H9 (cell line): ENCODE data around the gene ZNF831. TPM values are rescaled to one million over a fixed set of nuclear protein-coding genes. Genes with fewer than 3 reads are reported as not detected.

Source experiments
- DNase-seq: peaks from one replicate; pipeline ENCODE4 v3.0.0-alpha.2; 2017
- H2AFZ ChIP-seq: one replicate; pipeline ENCODE4 v1.6.1; 2013; ENCODE audit warnings: mild to moderate bottlenecking, low read length, control low read depth, moderate library complexity
- H2AK5ac ChIP-seq: 2 replicates; pipeline ENCODE4 v1.6.1; 2013; ENCODE audit warnings: low read length, control low read depth, mixed read lengths; ENCODE audit not compliant: insufficient read length
- H2BK120ac ChIP-seq: one replicate; pipeline ENCODE4 v1.6.1; 2013; ENCODE audit warnings: low read depth, mild to moderate bottlenecking, low read length, control low read depth, inconsistent platforms; ENCODE audit not compliant: poor library complexity, severe bottlenecking
- H2BK12ac ChIP-seq: 2 replicates; pipeline ENCODE4 v1.6.1; 2013; ENCODE audit warnings: low read length, control low read depth, mixed read lengths, low read depth; ENCODE audit not compliant: insufficient read length
- H2BK15ac ChIP-seq: 2 replicates; pipeline ENCODE4 v1.6.1; 2013; ENCODE audit warnings: low read depth, low read length, control low read depth
- H2BK20ac ChIP-seq: one replicate; pipeline ENCODE4 v1.6.1; 2013; ENCODE audit warnings: low read depth, mild to moderate bottlenecking, low read length, control low read depth, inconsistent platforms; ENCODE audit not compliant: poor library complexity, severe bottlenecking
- H2BK5ac ChIP-seq: 2 replicates; pipeline ENCODE4 v1.6.1; 2013; ENCODE audit warnings: low read length, control low read depth, mixed read lengths; ENCODE audit not compliant: insufficient read length
- H3K14ac ChIP-seq: 2 replicates; pipeline ENCODE4 v1.6.1; 2013; ENCODE audit warnings: low read length, control low read depth; ENCODE audit not compliant: insufficient read depth
- H3K18ac ChIP-seq: 2 replicates; pipeline ENCODE4 v1.6.1; 2013; ENCODE audit warnings: low read depth, mild to moderate bottlenecking, mixed read lengths, low read length, control low read depth; ENCODE audit not compliant: insufficient read length
- H3K23ac ChIP-seq: 2 replicates; pipeline ENCODE4 v1.6.1; 2013; ENCODE audit warnings: low read length, control low read depth, mixed read lengths, low read depth; ENCODE audit not compliant: insufficient read length
- H3K23me2 ChIP-seq: 2 replicates; pipeline ENCODE4 v1.6.1; 2013; ENCODE audit warnings: low read depth, mild to moderate bottlenecking, mixed read lengths, low read length, control low read depth; ENCODE audit not compliant: insufficient read length, poor library complexity, severe bottlenecking
- H3K27ac ChIP-seq: 2 replicates; pipeline ENCODE4 v1.5.1; 2013; ENCODE audit warnings: low read length, control low read depth, mixed read lengths, low read depth; ENCODE audit not compliant: insufficient read length
- H3K27me3 ChIP-seq: 2 replicates; pipeline ENCODE4 v1.6.1; 2013; ENCODE audit warnings: low read length, control low read depth, inconsistent platforms; ENCODE audit not compliant: insufficient read depth
- H3K4ac ChIP-seq: 2 replicates; pipeline ENCODE4 v1.6.1; 2013; ENCODE audit warnings: low read depth, mild to moderate bottlenecking, control low read depth, inconsistent platforms, low read length, moderate library complexity
- H3K4me1 ChIP-seq: 2 replicates; pipeline ENCODE4 v1.6.1; 2013; ENCODE audit warnings: low read length, control low read depth, inconsistent platforms; ENCODE audit not compliant: insufficient read depth
- H3K4me2 ChIP-seq: 2 replicates; pipeline ENCODE4 v1.6.1; 2013; ENCODE audit warnings: low read length, control low read depth, mixed read lengths; ENCODE audit not compliant: insufficient read length, insufficient read depth
- H3K56ac ChIP-seq: 2 replicates; pipeline ENCODE4 v1.6.1; 2013; ENCODE audit warnings: low read depth, mild to moderate bottlenecking, mixed read lengths, low read length, control low read depth; ENCODE audit not compliant: insufficient read length
- H3K79me1 ChIP-seq: 2 replicates; pipeline ENCODE4 v1.6.1; 2013; ENCODE audit warnings: low read depth, mild to moderate bottlenecking, moderate library complexity, low read length, control low read depth, inconsistent platforms; ENCODE audit not compliant: insufficient read depth, poor library complexity, severe bottlenecking
- H3K79me2 ChIP-seq: 2 replicates; pipeline ENCODE4 v1.6.1; 2013; ENCODE audit warnings: low read length, control low read depth, inconsistent platforms; ENCODE audit not compliant: insufficient read depth
- H3K9ac ChIP-seq: 2 replicates; pipeline ENCODE4 v1.6.1; 2013; ENCODE audit warnings: low read length, control low read depth, mixed read lengths; ENCODE audit not compliant: insufficient read length; ENCODE audit errors: extremely low read depth
- H3K9me3 ChIP-seq: one replicate; pipeline ENCODE4 v1.6.1; 2013; ENCODE audit warnings: low read depth, low read length, inconsistent platforms; ENCODE audit not compliant: control insufficient read depth
- H3T11ph ChIP-seq: one replicate; pipeline ENCODE4 v1.6.1; 2013; ENCODE audit warnings: mild to moderate bottlenecking, low read length, control low read depth, inconsistent platforms
- H4K20me1 ChIP-seq: one replicate; pipeline ENCODE4 v1.6.1; 2013; ENCODE audit not compliant: control insufficient read depth, insufficient read length, insufficient read depth
- H4K5ac ChIP-seq: 2 replicates; pipeline ENCODE4 v1.6.1; 2013; ENCODE audit warnings: low read depth, mild to moderate bottlenecking, mixed read lengths, low read length, control low read depth; ENCODE audit not compliant: insufficient read length
- H4K8ac ChIP-seq: replicated peaks from 2 replicates; pipeline ENCODE4 v1.6.1; 2013; ENCODE audit warnings: low read length, control low read depth, mixed read lengths, low read depth; ENCODE audit not compliant: insufficient read length
- H4K91ac ChIP-seq: 2 replicates; pipeline ENCODE4 v1.6.1; 2013; ENCODE audit warnings: low read depth, mild to moderate bottlenecking, moderate library complexity, mixed read lengths, low read length, control low read depth; ENCODE audit not compliant: insufficient read length
- H3K27ac Mint-ChIP-seq, 3 experiments: 2 replicates in 2 of 3; 3 replicates in 1 of 3; pipeline ENCODE4 v1.8.0; 2020 to 2021; ENCODE audit warnings: mixed read lengths in 3 of 3, mild to moderate bottlenecking in 1 of 3, moderate library complexity in 1 of 3
- H3K27me3 Mint-ChIP-seq: 2 replicates; pipeline ENCODE4 v1.8.0; 2021; ENCODE audit warnings: low read depth, mild to moderate bottlenecking, moderate library complexity, mixed read lengths
- H3K36me3 Mint-ChIP-seq, 3 experiments: 2 replicates in 2 of 3; 3 replicates in 1 of 3; pipeline ENCODE4 v1.8.0; 2020 to 2021; ENCODE audit warnings: low read depth in 3 of 3, mixed read lengths in 3 of 3; ENCODE audit not compliant: insufficient read depth in 1 of 3
- H3K4me1 Mint-ChIP-seq, 2 experiments: 2 replicates each; pipeline ENCODE4 v1.8.0; 2020; ENCODE audit warnings: mixed read lengths in 2 of 2
- H3K4me3 Mint-ChIP-seq, 2 experiments: 2 replicates in 1 of 2; 3 replicates in 1 of 2; pipeline ENCODE4 v1.8.0; 2020 to 2021; ENCODE audit warnings: mild to moderate bottlenecking in 2 of 2, mixed read lengths in 2 of 2, moderate library complexity in 1 of 2
- H3K9me3 Mint-ChIP-seq, 2 experiments: 2 replicates in 1 of 2; 3 replicates in 1 of 2; pipeline ENCODE4 v1.8.0; 2020; ENCODE audit warnings: mild to moderate bottlenecking in 2 of 2, mixed read lengths in 2 of 2, moderate library complexity in 1 of 2
- WGBS: extraction: QIAGEN DNeasy Blood & Tissue Kit; methylation state at CpG from one replicate; pipeline ENCODE4 v1.1.7; 2013; ENCODE audit warnings: missing lambda C conversion rate, low lambda C conversion rate, mixed read lengths; ENCODE audit not compliant: insufficient read length; ENCODE audit errors: extremely low coverage; 5-methylcytosine and 5-hydroxymethylcytosine counted together
- total RNA-seq: library from RNA; stranded (reverse); gene quantifications from 2 replicates; pipeline ENCODE4 v1.2.1, GENCODE V29; 2021
- TF ChIP-seq, protein P1 (sequence below): fragments of 200-600 bp; sonication (generic); conservative IDR thresholded peaks from 3 replicates; pipeline ENCODE4 v1.8.0; 2021; ENCODE audit warnings: antibody characterized with exemption, mild to moderate bottlenecking

The ZNF831 gene
- total RNA-seq, 1 experiment from 2014 or later: not detected

DNA sequence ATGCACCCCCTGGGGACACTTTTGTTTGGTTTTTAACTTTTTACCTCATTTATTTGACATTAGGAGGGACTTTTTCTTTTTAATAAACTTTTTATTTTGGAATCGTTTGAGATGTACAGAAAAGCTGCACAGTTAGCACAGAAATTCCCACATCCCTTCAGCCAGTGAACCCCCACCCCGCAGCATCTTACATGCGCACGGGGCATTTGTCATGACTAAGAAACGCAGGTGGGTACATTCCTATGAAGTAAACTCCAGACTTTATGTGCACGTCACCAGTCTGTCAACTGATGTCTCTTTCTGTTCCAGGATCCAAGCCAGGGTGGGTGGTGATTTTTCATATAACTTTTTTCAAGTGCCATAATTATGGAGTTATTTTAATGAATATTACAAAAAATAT is 4.9 kb upstream of the ZNF831 start:
- H3K4me3 Mint-ChIP-seq: no peak overlapping the region
- H3K4ac ChIP-seq: no peak overlapping the region
- H3K23ac ChIP-seq: no peak overlapping the region
- H3K14ac ChIP-seq: no peak overlapping the region
- no peaks in the 10 kb centered on the region for H3K79me1 ChIP-seq
- no peak overlapping the region for H3K4me2 ChIP-seq
- no peak overlapping the region for H4K8ac ChIP-seq
- H3K79me2 ChIP-seq: no peaks in the 10 kb centered on the region
- no peak overlapping the region for H4K5ac ChIP-seq
- H4K91ac ChIP-seq: no peak overlapping the region
- no peaks in the 10 kb centered on the region for H3K23me2 ChIP-seq
- no peak for DNase-seq
- H3K27me3 ChIP-seq: no peaks in the 10 kb centered on the region
- no peak overlapping the region for H2AFZ ChIP-seq
- no peaks in the 10 kb centered on the region for H3K9me3 Mint-ChIP-seq
- no peak overlapping the region for H3K18ac ChIP-seq
- H2BK120ac ChIP-seq: no peak overlapping the region
- no peak overlapping the region for H3K27ac Mint-ChIP-seq
- H4K20me1 ChIP-seq: no peaks in the 10 kb centered on the region
- no peaks in the 10 kb centered on the region; a peak in 1 of 7 replicates for H3K36me3 Mint-ChIP-seq
- H3T11ph ChIP-seq: no peak overlapping the region
- H2BK5ac ChIP-seq: no peak overlapping the region
- H3K56ac ChIP-seq: no peak overlapping the region
- H3K9me3 ChIP-seq: no peaks in the 10 kb centered on the region
- no peak overlapping the region for H2AK5ac ChIP-seq
- H3K27ac ChIP-seq: no peak overlapping the region
- H2BK15ac ChIP-seq: no peak overlapping the region
- H3K4me1 ChIP-seq: no peaks in the 10 kb centered on the region; the same call in 1 of the 2 replicates
- TF ChIP-seq, protein P1, sequence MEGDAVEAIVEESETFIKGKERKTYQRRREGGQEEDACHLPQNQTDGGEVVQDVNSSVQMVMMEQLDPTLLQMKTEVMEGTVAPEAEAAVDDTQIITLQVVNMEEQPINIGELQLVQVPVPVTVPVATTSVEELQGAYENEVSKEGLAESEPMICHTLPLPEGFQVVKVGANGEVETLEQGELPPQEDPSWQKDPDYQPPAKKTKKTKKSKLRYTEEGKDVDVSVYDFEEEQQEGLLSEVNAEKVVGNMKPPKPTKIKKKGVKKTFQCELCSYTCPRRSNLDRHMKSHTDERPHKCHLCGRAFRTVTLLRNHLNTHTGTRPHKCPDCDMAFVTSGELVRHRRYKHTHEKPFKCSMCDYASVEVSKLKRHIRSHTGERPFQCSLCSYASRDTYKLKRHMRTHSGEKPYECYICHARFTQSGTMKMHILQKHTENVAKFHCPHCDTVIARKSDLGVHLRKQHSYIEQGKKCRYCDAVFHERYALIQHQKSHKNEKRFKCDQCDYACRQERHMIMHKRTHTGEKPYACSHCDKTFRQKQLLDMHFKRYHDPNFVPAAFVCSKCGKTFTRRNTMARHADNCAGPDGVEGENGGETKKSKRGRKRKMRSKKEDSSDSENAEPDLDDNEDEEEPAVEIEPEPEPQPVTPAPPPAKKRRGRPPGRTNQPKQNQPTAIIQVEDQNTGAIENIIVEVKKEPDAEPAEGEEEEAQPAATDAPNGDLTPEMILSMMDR: no peak
- H2BK12ac ChIP-seq: no peak overlapping the region
- H3K9ac ChIP-seq: no peak overlapping the region
- WGBS: no CpG with 5 or more reads among the region's 6 CpGs
- peaks cover 10 to 11% of the 10 kb centered on the region in 2 experiments for H3K4me1 Mint-ChIP-seq
- peaks cover 10% of the 10 kb centered on the region for H3K27me3 Mint-ChIP-seq
- H2BK20ac ChIP-seq: no peak overlapping the region
